ENCODE results near the gene RARRES1. TPM values are rescaled to one million over a fixed set of nuclear protein-coding genes. Genes with fewer than 3 reads are reported as not detected.
A peak's percentile ranks its signal among the peaks of the same experiment; 100 is the strongest.

RARRES1 gene
- total RNA-seq, 1 experiment from 2014 or later: not detected

DNA sequence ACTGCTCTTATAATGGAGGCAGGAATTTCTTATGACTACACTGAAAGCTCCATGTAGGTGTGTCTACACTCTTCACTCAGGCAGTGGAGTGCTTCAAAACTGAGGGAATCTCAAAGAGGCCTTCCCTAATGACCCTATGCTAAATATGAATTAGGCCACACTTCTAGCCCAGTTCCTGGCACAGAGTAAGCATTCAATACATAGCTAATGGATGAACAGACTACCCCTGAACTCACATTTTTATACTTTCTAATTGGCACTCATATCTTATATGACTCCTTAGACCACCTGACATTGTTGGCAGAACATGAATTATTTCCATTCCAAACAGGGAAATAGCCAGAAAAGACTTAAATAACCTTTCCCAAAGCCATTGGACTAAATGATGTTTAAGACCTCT lies 3.4 kb downstream of the RARRES1 start:
- CTCF ChIA-PET: no interaction called here
- POLR2A ChIA-PET (ENCODE audit: low non-redundant PET): no interaction called here
- no peak for DNase-seq (ENCODE audit: low spot score)
- no peaks in the 10 kb centered on the region for H3K4me1 ChIP-seq (ENCODE audit: insufficient read depth, low read length, poor library complexity, severe bottlenecking)
- H3K9me3 ChIP-seq (ENCODE audit: low read depth, low read length, poor library complexity, severe bottlenecking): no peaks in the 10 kb centered on the region
- TF ChIP-seq, protein P1, sequence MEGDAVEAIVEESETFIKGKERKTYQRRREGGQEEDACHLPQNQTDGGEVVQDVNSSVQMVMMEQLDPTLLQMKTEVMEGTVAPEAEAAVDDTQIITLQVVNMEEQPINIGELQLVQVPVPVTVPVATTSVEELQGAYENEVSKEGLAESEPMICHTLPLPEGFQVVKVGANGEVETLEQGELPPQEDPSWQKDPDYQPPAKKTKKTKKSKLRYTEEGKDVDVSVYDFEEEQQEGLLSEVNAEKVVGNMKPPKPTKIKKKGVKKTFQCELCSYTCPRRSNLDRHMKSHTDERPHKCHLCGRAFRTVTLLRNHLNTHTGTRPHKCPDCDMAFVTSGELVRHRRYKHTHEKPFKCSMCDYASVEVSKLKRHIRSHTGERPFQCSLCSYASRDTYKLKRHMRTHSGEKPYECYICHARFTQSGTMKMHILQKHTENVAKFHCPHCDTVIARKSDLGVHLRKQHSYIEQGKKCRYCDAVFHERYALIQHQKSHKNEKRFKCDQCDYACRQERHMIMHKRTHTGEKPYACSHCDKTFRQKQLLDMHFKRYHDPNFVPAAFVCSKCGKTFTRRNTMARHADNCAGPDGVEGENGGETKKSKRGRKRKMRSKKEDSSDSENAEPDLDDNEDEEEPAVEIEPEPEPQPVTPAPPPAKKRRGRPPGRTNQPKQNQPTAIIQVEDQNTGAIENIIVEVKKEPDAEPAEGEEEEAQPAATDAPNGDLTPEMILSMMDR (conservative IDR thresholded peaks at IDR 0.05; ENCODE audit: low read depth, low read length): no peak
- TF ChIP-seq EZH2 (IDR thresholded peaks at IDR 0.05; ENCODE audit: borderline replicate concordance, low read depth, low read length, poor library complexity, severe bottlenecking): no peak
- no peaks in the 10 kb centered on the region for H3K36me3 ChIP-seq (ENCODE audit: insufficient read depth, low read length, poor library complexity, severe bottlenecking)
- H3K27ac ChIP-seq (ENCODE audit: low read depth, low read length, poor library complexity, severe bottlenecking): no peak overlapping the region
- intact Hi-C loops (cut with micrococcal nuclease; ENCODE audit: unreplicated experiment): no loop called here
- no peaks in the 10 kb centered on the region for H3K27me3 ChIP-seq (replicated peaks; ENCODE audit: insufficient read depth, low read depth, low read length, poor library complexity)
- H3K4me3 ChIP-seq (ENCODE audit: low read depth, low read length, poor library complexity, severe bottlenecking): no peak overlapping the region
- BruUV-seq (replicated peaks): no TSS peak

DNA sequence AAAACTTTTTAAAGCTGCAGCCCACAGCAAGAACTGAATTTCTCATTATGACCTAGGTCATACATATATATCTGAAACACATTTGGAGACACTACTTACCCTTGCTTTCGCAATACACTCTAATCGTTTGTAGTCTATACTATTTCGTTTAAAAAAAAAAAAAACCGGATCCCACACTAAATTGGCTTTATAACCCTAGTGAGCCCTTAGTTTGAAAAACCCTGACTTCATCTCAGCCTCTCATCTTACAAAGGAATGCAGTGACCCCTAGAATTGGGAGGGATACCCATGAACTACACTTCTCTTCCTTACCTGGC lies 4.2 kb downstream of the RARRES1 start:
- TF ChIP-seq, protein P1 (conservative IDR thresholded peaks at IDR 0.05; ENCODE audit: low read depth, low read length): no peak; the same call in 1 of the 2 replicates
- TF ChIP-seq EZH2 (IDR thresholded peaks at IDR 0.05; ENCODE audit: borderline replicate concordance, low read depth, low read length, poor library complexity, severe bottlenecking): no peak
- no peaks in the 10 kb centered on the region for H3K4me1 ChIP-seq (ENCODE audit: insufficient read depth, low read length, poor library complexity, severe bottlenecking)
- no TSS peak for BruUV-seq (replicated peaks)

DNA sequence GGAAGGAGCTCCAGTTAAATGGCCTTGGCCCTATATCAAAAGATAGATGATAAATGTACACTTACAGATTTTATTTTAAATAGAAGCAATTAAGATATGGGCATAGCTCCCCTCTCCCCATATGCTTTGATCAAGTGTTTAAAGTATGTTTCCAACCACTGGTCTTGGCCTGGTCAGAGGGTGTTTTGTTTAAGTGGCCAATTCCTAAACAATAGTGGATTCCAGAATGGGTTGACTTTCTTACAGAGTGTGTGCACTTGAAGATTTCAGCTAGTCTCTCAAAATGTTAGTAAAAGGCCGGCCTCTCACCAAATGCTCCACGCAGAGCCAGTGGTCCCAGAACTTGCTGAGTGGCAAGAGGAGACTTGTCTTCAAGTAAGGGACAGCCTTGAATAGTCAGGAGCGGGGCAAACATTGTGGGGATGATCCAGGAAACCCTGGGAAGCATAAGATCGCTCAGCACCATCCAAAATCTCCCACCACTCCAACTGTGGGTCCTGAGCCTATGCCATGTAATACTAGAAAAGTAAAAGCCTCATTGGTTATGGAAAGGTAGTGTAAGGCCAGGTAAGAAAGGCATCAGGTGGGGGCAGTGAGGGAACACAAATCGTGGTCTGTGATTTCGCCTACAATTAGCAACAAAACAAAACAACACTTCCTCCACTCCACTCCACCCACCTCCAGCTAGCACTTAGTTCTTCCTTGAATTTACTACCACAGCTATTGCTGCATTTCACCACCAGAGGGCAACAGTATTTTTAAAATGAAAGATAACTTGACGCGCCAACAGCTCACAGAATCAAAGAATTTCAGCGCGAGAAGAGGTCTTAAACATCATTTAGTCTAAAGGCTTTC lies 4.8 kb downstream of the RARRES1 start:
- intact Hi-C loops (cut with micrococcal nuclease; ENCODE audit: unreplicated experiment): loop anchor here (1.0 kb wide), 1 partner anchor 64 kb away; no protein-coding TSS in a partner anchor
- H3K9me3 ChIP-seq (ENCODE audit: low read depth, low read length, poor library complexity, severe bottlenecking): no peaks in the 10 kb centered on the region
- BruUV-seq (replicated peaks): no TSS peak
- H3K36me3 ChIP-seq (ENCODE audit: insufficient read depth, low read length, poor library complexity, severe bottlenecking): no peaks in the 10 kb centered on the region
- ChIA-PET CTCF (interaction anchor here (0.6 to 1.9 kb wide), 6 partner anchors 62 to 1121 kb away, joined by 3 to 15 read pairs (median 4); partner anchors contain the start of gene GFM1), POLR2A (ENCODE audit: low non-redundant PET) (no interaction called here)
- no peak overlapping the region for H3K27ac ChIP-seq (ENCODE audit: low read depth, low read length, poor library complexity, severe bottlenecking)
- H3K4me3 ChIP-seq (ENCODE audit: low read depth, low read length, poor library complexity, severe bottlenecking): peak overlapping the region; percentile 14
- TF ChIP-seq EZH2 (IDR thresholded peaks at IDR 0.05; ENCODE audit: borderline replicate concordance, low read depth, low read length, poor library complexity, severe bottlenecking): no peak
- TF ChIP-seq, protein P1 (conservative IDR thresholded peaks at IDR 0.05; ENCODE audit: low read depth, low read length): peak; percentile 91
- peak; percentile 79 for DNase-seq (ENCODE audit: low spot score)
- no peaks in the 10 kb centered on the region for H3K27me3 ChIP-seq (replicated peaks; ENCODE audit: insufficient read depth, low read depth, low read length, poor library complexity)
- peaks cover 3% of the 10 kb centered on the region for H3K4me1 ChIP-seq (ENCODE audit: insufficient read depth, low read length, poor library complexity, severe bottlenecking)

More for the DNA sequence above, 4.2 kb downstream of the RARRES1 start:
- Histone ChIP-seq H3K36me3 (ENCODE audit: insufficient read depth, low read length, poor library complexity, severe bottlenecking) (no peaks in the 10 kb centered on the region), H3K4me3 (ENCODE audit: low read depth, low read length, poor library complexity, severe bottlenecking) (peak overlapping the region; percentile 14), H3K9me3 (ENCODE audit: low read depth, low read length, poor library complexity, severe bottlenecking) (no peaks in the 10 kb centered on the region), H3K27me3 (replicated peaks; ENCODE audit: insufficient read depth, low read depth, low read length, poor library complexity) (no peaks in the 10 kb centered on the region), H3K27ac (ENCODE audit: low read depth, low read length, poor library complexity, severe bottlenecking) (no peak overlapping the region)
- ChIA-PET POLR2A (ENCODE audit: low non-redundant PET) (no interaction called here), CTCF (interaction anchor here (0.6 to 1.9 kb wide), 5 partner anchors 62 to 532 kb away, joined by 3 to 15 read pairs (median 5); partner anchors contain the start of gene GFM1)
- DNase-seq (ENCODE audit: low spot score): no peak
- intact Hi-C loops (cut with micrococcal nuclease; ENCODE audit: unreplicated experiment): no loop called here
